MM.1S (cell line): ENCODE measurements around the gene C1QL2.

Experiments
- CTCF ChIP-seq: fragments of 300-600 bp; sonication (generic); IDR thresholded peaks from 2 replicates; pipeline ENCODE4 v1.5.1; 2016; ENCODE audit warnings: antibody characterized with exemption, low read length, mixed read lengths
- EZH2 ChIP-seq: fragments of 300-600 bp; sonication (generic); optimal IDR thresholded peaks from 2 replicates; pipeline ENCODE3; 2017; ENCODE audit warnings: low read depth, mild to moderate bottlenecking, antibody characterized with exemption, low read length, mixed read lengths

GRCh38 chr2:119206201-119206600, 47.6 kb upstream of the C1QL2 start:
- TF ChIP-seq CTCF (no peak), EZH2 (no peak)
